Colonic mucosa (tissue), 4 donors: ENCODE data around the gene FMN1. TPM values are rescaled to one million over a fixed set of nuclear protein-coding genes. Genes with fewer than 3 reads are reported as not detected.

Experiments used
- DNase-seq: peaks from one replicate; pipeline ENCODE4 v3.0.0-alpha.2; 2020
- H3K27ac ChIP-seq: fragments of 200-600 bp; one replicate; pipeline ENCODE4 v1.8.0; 2021
- H3K27me3 ChIP-seq: fragments of 200-600 bp; one replicate; pipeline ENCODE4 v1.8.0; 2021
- H3K36me3 ChIP-seq: fragments of 200-600 bp; one replicate; pipeline ENCODE4 v1.8.0; 2021
- H3K4me1 ChIP-seq: fragments of 200-600 bp; one replicate; pipeline ENCODE4 v1.8.0; 2021; ENCODE audit warnings: mild to moderate bottlenecking
- H3K4me3 ChIP-seq: fragments of 200-600 bp; one replicate; pipeline ENCODE4 v1.8.0; 2021
- H3K9ac ChIP-seq, 2 donors: one replicate each; pipeline ENCODE4 v1.7.0; 2013; ENCODE audit warnings: control low read depth in 2 of 2, low read depth in 2 of 2, low read length in 2 of 2
- H3K9me3 ChIP-seq: fragments of 200-600 bp; one replicate; pipeline ENCODE4 v1.8.0; 2021
- intact Hi-C: fragments of 100-400 bp; cut with DNase I; formaldehyde crosslinking; loops from one replicate; pipeline ENCODE4 v1.14.1; 2022
- total RNA-seq, 2 donors: library from RNA; stranded (reverse); fragmentation: NEBNext Ultra II Directional in 1 of 2; extraction: Animal tissue kit (Norgen Biotek cat#: 25700) in 1 of 2; gene quantifications; one replicate each; pipeline ENCODE4 v1.2.1, GENCODE V29; 2021
- TF ChIP-seq, protein P1 (sequence below): fragments of 200-600 bp; IDR thresholded peaks from one replicate; pipeline ENCODE4 v1.8.0; 2022; ENCODE audit warnings: antibody characterized with exemption, mild to moderate bottlenecking
- donor health status: healthy.
- donor health status: DM: no; HTN: no; CAD: no.
- donor health status: DM: no; HTN: no; CAD: no.

Gene FMN1
- total RNA-seq, 2 donors from 2014 or later = 23.5 to 32.0 TPM

DNA sequence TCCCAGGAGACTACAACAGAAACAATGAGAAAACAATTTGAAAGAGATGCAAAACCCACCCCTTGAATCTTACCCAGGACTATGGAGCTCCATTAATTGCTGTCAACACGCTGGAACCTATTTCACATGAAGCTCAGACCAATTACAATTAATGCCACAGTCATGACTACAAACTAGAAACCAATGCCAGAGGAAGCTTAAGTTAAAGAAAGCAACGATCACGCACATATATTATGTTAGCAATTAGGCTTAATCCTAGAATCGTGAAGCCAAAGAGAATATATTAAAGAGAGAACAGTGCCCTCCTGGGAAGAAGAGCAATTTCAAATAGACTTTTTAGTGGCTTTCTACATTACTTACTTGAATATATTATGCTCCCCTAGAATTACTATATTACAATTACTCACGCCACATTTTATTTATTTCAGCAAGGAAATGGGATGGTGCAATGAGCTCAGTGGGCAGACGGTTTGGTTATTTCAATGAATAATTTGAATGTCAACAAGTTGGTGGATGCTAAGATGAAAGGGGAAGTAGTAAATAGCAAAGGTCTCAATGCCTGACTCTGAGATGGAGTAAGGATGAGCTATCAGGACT is 351.2 kb downstream of the FMN1 start:
- Histone ChIP-seq H3K4me3 (no peak overlapping the region), H3K9ac (no peak overlapping the region), H3K9me3 (no peaks in the 10 kb centered on the region), H3K27me3 (no peaks in the 10 kb centered on the region), H3K36me3 (no peaks in the 10 kb centered on the region), H3K4me1 (no peaks in the 10 kb centered on the region), H3K27ac (no peak overlapping the region)
- intact Hi-C loops = loop anchor here (10.0 kb wide), 1 partner anchor 111 kb away; no protein-coding TSS in a partner anchor
- TF ChIP-seq, protein P1, sequence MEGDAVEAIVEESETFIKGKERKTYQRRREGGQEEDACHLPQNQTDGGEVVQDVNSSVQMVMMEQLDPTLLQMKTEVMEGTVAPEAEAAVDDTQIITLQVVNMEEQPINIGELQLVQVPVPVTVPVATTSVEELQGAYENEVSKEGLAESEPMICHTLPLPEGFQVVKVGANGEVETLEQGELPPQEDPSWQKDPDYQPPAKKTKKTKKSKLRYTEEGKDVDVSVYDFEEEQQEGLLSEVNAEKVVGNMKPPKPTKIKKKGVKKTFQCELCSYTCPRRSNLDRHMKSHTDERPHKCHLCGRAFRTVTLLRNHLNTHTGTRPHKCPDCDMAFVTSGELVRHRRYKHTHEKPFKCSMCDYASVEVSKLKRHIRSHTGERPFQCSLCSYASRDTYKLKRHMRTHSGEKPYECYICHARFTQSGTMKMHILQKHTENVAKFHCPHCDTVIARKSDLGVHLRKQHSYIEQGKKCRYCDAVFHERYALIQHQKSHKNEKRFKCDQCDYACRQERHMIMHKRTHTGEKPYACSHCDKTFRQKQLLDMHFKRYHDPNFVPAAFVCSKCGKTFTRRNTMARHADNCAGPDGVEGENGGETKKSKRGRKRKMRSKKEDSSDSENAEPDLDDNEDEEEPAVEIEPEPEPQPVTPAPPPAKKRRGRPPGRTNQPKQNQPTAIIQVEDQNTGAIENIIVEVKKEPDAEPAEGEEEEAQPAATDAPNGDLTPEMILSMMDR = no peak
- DNase-seq = no peak

- DNase-seq = no peak
Measured at GRCh38 chr15:32842081-32842480, 352.4 kb downstream of the FMN1 start.

GRCh38 chr15:32840507-32841245 is 353.8 kb downstream of the FMN1 start:
- Histone ChIP-seq H3K9ac (no peak overlapping the region), H3K4me3 (no peak overlapping the region), H3K36me3 (no peaks in the 10 kb centered on the region), H3K27ac (no peak overlapping the region), H3K27me3 (no peaks in the 10 kb centered on the region), H3K4me1 (no peaks in the 10 kb centered on the region), H3K9me3 (no peaks in the 10 kb centered on the region)
- intact Hi-C loops = loop anchor here (10.0 kb wide), 1 partner anchor 114 kb away; no protein-coding TSS in a partner anchor
- no peak for DNase-seq
- TF ChIP-seq, protein P1 = no peak

More at GRCh38 chr15:32842081-32842480, 352.4 kb downstream of the FMN1 start:
- Histone ChIP-seq H3K4me1 (no peaks in the 10 kb centered on the region), H3K4me3 (no peak overlapping the region), H3K9ac (no peak overlapping the region), H3K36me3 (no peaks in the 10 kb centered on the region), H3K27ac (no peak overlapping the region), H3K27me3 (no peaks in the 10 kb centered on the region), H3K9me3 (no peaks in the 10 kb centered on the region)
- TF ChIP-seq, protein P1 = no peak
- intact Hi-C loops = loop anchor here (10.0 kb wide), 1 partner anchor 113 kb away; no protein-coding TSS in a partner anchor

- TF ChIP-seq, protein P1 = no peak
- Histone ChIP-seq H3K27ac (no peak overlapping the region), H3K9me3 (no peaks in the 10 kb centered on the region), H3K4me1 (no peaks in the 10 kb centered on the region), H3K4me3 (no peak overlapping the region), H3K9ac (no peak overlapping the region), H3K27me3 (no peaks in the 10 kb centered on the region), H3K36me3 (no peaks in the 10 kb centered on the region)
- intact Hi-C loops = no loop called here
- DNase-seq = peak; percentile 47
Measured at GRCh38 chr15:32838820-32839219, 355.7 kb downstream of the FMN1 start.

DNA sequence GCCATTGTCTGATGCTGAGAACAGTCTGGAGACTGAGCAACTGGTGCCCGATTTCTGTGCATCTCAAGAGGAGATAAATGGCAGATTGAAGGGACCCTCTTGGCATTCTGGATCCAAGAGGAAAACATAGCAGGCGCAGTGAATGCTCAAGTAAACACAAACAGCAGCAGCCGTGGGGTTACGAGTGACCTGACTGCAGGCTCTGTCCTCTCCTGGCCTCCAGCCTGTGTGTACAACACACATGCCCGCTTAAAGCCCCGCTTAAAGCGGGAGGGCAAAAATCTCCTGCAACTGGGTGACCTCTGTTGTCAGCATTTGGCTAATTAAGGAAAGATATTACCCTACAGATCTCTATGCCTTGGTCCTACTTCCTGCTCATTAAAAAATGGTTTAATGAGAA is 356.2 kb downstream of the FMN1 start:
- H3K36me3 ChIP-seq = no peaks in the 10 kb centered on the region
- H3K27ac ChIP-seq = no peak overlapping the region
- TF ChIP-seq, protein P1 = no peak
- no peaks in the 10 kb centered on the region for H3K27me3 ChIP-seq
- H3K4me1 ChIP-seq = no peaks in the 10 kb centered on the region
- no peak overlapping the region for H3K9ac ChIP-seq
- DNase-seq = no peak
- no peaks in the 10 kb centered on the region for H3K9me3 ChIP-seq
- intact Hi-C loops = no loop called here
- no peak overlapping the region for H3K4me3 ChIP-seq
